Skin epidermis (tissue), 12 donors: ENCODE measurements around the gene RNF224.

Experiments used
- H3K27ac ChIP-seq, 21 experiments: fragments of 200-600 bp; sonication (generic) in 11 of 21; one replicate each; pipeline ENCODE4 v1.5.0; 2020; ENCODE audit warnings: mild to moderate bottlenecking in 3 of 21, inconsistent platforms in 2 of 21, moderate library complexity in 2 of 21
- H3K4me3 ChIP-seq, 7 experiments: fragments of 200-600 bp; sonication (generic) in 2 of 7; one replicate each; pipeline ENCODE4 v1.5.0; 2020; ENCODE audit warnings: inconsistent platforms in 2 of 7, mild to moderate bottlenecking in 2 of 7, moderate library complexity in 1 of 7

Gene RNF224

GRCh38 chr9:137264067-137264466 is 36.8 kb downstream of the RNF224 start:
- Histone ChIP-seq H3K4me3 (no peak overlapping the region), H3K27ac (no peak overlapping the region)

GRCh38 chr9:137265496-137266161 is 38.3 kb downstream of the RNF224 start:
- H3K4me3 ChIP-seq, result no peak overlapping the region
- H3K27ac ChIP-seq, result no peak overlapping the region

- Histone ChIP-seq H3K27ac (no peak overlapping the region), H3K4me3 (no peak overlapping the region)
Observed at GRCh38 chr9:137266162-137266527, 38.8 kb downstream of the RNF224 start.

- H3K27ac ChIP-seq, result no peak overlapping the region
- no peak overlapping the region for H3K4me3 ChIP-seq
Observed at GRCh38 chr9:137266585-137267453, 39.5 kb downstream of the RNF224 start.

- no peak overlapping the region for H3K4me3 ChIP-seq
- H3K27ac ChIP-seq, result peak overlapping the region in 2 of 21 experiments; percentile 11 to 23
Observed at GRCh38 chr9:137267933-137268355, 40.6 kb downstream of the RNF224 start.

- H3K4me3 ChIP-seq, result no peak overlapping the region
- H3K27ac ChIP-seq, result peak overlapping the region in 6 of 21 experiments; percentile 2 to 37 (median 24)
Observed at GRCh38 chr9:137268538-137269201, 41.4 kb downstream of the RNF224 start.

GRCh38 chr9:137269231-137269772 is 42.0 kb downstream of the RNF224 start:
- H3K4me3 ChIP-seq, result no peak overlapping the region
- H3K27ac ChIP-seq, result peak overlapping the region in 7 of 21 experiments; percentile 2 to 37 (median 23)

- H3K4me3 ChIP-seq, result no peak overlapping the region
- H3K27ac ChIP-seq, result no peak overlapping the region
Observed at GRCh38 chr9:137270929-137271695, 43.8 kb downstream of the RNF224 start.

- Histone ChIP-seq H3K27ac (no peak overlapping the region), H3K4me3 (no peak overlapping the region)
Observed at GRCh38 chr9:137271696-137272076, 44.4 kb downstream of the RNF224 start.

GRCh38 chr9:137272241-137273094 is 45.2 kb downstream of the RNF224 start:
- H3K4me3 ChIP-seq, result no peak overlapping the region
- H3K27ac ChIP-seq, result no peak overlapping the region

GRCh38 chr9:137273095-137273490 is 45.8 kb downstream of the RNF224 start:
- no peak overlapping the region for H3K4me3 ChIP-seq
- no peak overlapping the region for H3K27ac ChIP-seq

GRCh38 chr9:137273611-137274320 is 46.5 kb downstream of the RNF224 start:
- no peak overlapping the region for H3K4me3 ChIP-seq
- peak overlapping the region in 10 of 21 experiments; percentile 16 to 79 (median 54) for H3K27ac ChIP-seq

GRCh38 chr9:137275203-137275587 is 47.9 kb downstream of the RNF224 start:
- H3K27ac ChIP-seq, result peak overlapping the region in 1 of 21 experiments; percentile 78
- H3K4me3 ChIP-seq, result no peak overlapping the region

- peak overlapping the region in 14 of 21 experiments; percentile 24 to 88 (median 75) for H3K27ac ChIP-seq
Observed at GRCh38 chr9:137275588-137276472, 48.5 kb downstream of the RNF224 start.

GRCh38 chr9:137276473-137277328 is 49.4 kb downstream of the RNF224 start:
- Histone ChIP-seq H3K27ac (peak overlapping the region; percentile 3 to 88 (median 75)), H3K4me3 (peak overlapping the region; percentile 9 to 51 (median 41))

More at GRCh38 chr9:137275588-137276472, 48.5 kb downstream of the RNF224 start:
- no peak overlapping the region for H3K4me3 ChIP-seq
